Activated T-cell treated with anti-CD3 and anti-CD28 coated beads, Interleukin-2, amount 50 U/mL, for 24 hours (primary cell): ENCODE data around the gene COG2.

Experiments used
- DNase-seq: peaks from one replicate; pipeline ENCODE4 v3.0.0-alpha.2; 2020
- H3K27ac Mint-ChIP-seq: 2 replicates; pipeline ENCODE4 v1.8.0; 2020; ENCODE audit warnings: mild to moderate bottlenecking, mixed read lengths
- H3K27me3 Mint-ChIP-seq: 2 replicates; pipeline ENCODE4 v1.8.0; 2020; ENCODE audit warnings: mixed read lengths
- H3K36me3 Mint-ChIP-seq: 2 replicates; pipeline ENCODE4 v1.8.0; 2020; ENCODE audit warnings: low read depth, mixed read lengths
- H3K4me1 Mint-ChIP-seq: 2 replicates; pipeline ENCODE4 v1.8.0; 2020; ENCODE audit warnings: low read depth, mixed read lengths
- H3K4me3 Mint-ChIP-seq: 2 replicates; pipeline ENCODE4 v1.8.0; 2020; ENCODE audit warnings: mild to moderate bottlenecking, moderate library complexity, mixed read lengths
- H3K9me3 Mint-ChIP-seq: 2 replicates; pipeline ENCODE4 v1.8.0; 2020; ENCODE audit warnings: mixed read lengths

The COG2 gene

DNA sequence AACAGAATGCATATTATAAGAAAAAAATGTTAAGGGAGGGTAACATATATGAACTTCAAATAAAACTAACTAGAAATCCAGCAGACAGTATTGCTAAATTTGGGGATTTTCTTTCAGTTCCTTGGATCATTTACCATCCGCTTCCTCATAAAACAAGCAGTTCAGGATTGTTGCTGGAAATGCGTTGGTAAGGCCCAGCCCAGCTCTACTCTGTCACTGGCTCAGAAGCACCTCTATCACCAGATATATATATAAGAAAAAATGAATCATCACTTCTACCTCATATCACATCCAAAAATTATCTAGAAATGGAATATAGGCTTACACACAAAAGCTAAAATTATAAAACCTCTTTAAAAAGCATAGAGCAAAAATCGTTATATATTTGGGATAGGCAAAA is 28.2 kb upstream of the COG2 start:
- H3K36me3 Mint-ChIP-seq: no peaks in the 10 kb centered on the region
- no peaks in the 10 kb centered on the region for H3K4me1 Mint-ChIP-seq
- DNase-seq: no peak
- H3K27me3 Mint-ChIP-seq: peaks cover 43% of the 10 kb centered on the region
- H3K9me3 Mint-ChIP-seq: no peaks in the 10 kb centered on the region
- H3K27ac Mint-ChIP-seq: no peak overlapping the region
- no peak overlapping the region for H3K4me3 Mint-ChIP-seq

DNA sequence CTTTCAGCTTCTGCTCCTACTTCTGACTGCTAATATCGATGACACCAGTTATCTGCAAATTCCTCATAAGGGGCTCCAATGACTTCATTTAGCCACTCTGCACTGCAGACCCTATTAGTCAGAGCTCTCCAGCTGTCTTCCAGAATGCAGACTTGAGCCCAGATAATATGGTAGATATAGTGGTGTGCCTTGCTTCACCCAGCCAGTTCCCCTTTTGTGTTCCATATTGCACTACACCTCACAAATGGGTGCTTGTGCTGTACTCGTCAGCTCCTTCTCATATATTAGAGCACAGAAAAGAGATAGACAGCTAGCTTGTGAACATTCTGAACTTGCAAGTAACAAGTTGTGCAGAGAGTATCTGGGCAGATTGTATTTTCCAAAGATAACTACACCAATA is 23.7 kb upstream of the COG2 start:
- DNase-seq: no peak
- no peaks in the 10 kb centered on the region for H3K9me3 Mint-ChIP-seq
- no peaks in the 10 kb centered on the region for H3K36me3 Mint-ChIP-seq
- H3K27ac Mint-ChIP-seq: no peak overlapping the region
- no peak overlapping the region for H3K4me3 Mint-ChIP-seq
- no peaks in the 10 kb centered on the region for H3K4me1 Mint-ChIP-seq
- peaks cover 38% of the 10 kb centered on the region for H3K27me3 Mint-ChIP-seq

DNA sequence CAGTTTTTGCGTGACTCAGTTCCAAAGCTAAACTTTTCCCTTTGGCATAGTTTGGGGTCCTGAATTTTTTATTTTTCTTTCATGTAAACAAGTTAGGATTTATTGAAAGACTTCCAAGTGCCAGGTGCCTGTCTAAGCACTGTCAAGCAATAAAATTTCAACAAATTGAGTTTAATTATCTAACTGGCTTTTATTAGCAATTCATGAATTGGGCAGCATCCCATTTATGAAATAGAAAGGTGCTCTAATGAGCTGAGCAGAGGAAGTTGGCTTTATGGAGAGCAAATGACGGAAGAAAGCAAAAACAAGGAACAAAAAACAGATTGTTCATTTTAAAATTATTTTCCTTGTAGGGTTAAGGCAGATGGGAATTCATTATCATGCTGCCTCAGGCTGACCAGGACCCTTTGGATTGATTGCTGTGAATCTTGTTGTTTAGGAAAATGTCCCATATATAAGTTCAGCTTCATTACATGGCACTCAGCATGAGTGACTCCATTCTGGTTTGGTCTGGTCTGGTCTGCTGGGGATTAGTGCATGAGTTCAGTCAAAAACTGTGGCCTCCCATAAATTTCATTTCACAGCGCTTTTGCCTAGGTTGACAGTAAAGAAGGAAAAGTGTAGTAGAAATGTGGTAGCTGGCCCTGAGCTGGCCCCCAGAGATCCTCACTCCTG is 21.5 kb upstream of the COG2 start:
- Mint-ChIP-seq H3K9me3 (no peaks in the 10 kb centered on the region), H3K27ac (no peak overlapping the region), H3K4me1 (no peaks in the 10 kb centered on the region), H3K4me3 (no peak overlapping the region), H3K36me3 (no peaks in the 10 kb centered on the region), H3K27me3 (peaks cover 42% of the 10 kb centered on the region)
- DNase-seq: no peak

DNA sequence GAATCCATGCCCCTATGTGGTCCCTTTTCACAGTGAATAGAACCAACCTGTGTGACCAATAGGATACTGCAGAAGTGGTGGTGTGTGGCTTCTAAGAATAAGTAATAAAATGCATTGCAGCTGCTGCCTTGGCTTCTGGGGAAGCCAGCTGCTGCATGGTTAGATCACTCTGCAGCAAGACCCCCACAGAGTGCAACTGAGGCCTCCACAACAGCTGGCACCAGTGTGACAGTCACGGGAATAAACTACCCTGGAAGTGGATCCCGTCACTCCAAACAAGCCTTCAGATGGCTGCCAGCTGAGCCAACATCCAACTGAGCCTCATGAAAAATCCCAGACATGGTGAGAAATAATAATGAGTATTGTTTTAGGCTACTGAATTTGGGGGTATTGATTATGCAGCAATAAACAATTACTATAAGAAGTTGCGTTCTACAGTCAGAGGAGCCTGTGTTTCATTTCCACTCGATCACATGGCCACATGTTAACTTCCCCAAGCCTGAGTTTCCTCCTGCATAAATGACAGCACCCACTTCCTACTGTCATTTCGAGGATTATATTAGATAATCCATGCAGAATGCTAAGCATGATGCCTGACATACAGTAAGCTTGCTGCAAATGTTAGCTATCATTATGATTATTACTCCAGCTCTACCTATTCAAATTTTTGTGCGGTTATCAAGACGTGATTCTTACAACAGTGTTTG is 20.8 kb upstream of the COG2 start:
- DNase-seq: no peak
- H3K4me1 Mint-ChIP-seq: no peaks in the 10 kb centered on the region

DNA sequence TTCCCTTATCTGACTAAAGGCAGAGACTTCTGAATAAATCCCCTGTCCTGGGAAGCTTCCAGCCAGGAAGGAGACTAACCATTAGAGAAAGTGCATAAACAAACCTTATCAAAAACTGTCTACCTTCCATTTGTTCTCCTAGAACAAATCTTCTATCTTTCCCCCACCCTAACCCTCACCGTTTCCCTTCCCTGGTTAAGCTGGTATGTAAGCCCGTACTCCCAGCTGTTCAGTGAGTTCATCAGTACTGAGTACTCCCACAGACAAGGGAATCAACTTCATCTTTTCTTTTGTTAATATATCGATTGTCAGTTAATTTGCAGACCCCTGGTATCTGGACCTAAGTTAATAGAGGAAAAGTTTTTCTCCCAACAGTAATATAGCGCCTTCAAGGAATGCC is 20.1 kb upstream of the COG2 start:
- no peaks in the 10 kb centered on the region for H3K9me3 Mint-ChIP-seq
- no peaks in the 10 kb centered on the region for H3K36me3 Mint-ChIP-seq
- H3K4me3 Mint-ChIP-seq: no peak overlapping the region
- H3K27ac Mint-ChIP-seq: no peak overlapping the region
- DNase-seq: no peak
- no peaks in the 10 kb centered on the region for H3K4me1 Mint-ChIP-seq
- H3K27me3 Mint-ChIP-seq: peaks cover 36% of the 10 kb centered on the region

More for the DNA sequence above, 20.8 kb upstream of the COG2 start:
- Mint-ChIP-seq H3K27me3 (peaks cover 37% of the 10 kb centered on the region), H3K4me3 (no peak overlapping the region), H3K9me3 (no peaks in the 10 kb centered on the region), H3K27ac (no peak overlapping the region), H3K36me3 (no peaks in the 10 kb centered on the region)

DNA sequence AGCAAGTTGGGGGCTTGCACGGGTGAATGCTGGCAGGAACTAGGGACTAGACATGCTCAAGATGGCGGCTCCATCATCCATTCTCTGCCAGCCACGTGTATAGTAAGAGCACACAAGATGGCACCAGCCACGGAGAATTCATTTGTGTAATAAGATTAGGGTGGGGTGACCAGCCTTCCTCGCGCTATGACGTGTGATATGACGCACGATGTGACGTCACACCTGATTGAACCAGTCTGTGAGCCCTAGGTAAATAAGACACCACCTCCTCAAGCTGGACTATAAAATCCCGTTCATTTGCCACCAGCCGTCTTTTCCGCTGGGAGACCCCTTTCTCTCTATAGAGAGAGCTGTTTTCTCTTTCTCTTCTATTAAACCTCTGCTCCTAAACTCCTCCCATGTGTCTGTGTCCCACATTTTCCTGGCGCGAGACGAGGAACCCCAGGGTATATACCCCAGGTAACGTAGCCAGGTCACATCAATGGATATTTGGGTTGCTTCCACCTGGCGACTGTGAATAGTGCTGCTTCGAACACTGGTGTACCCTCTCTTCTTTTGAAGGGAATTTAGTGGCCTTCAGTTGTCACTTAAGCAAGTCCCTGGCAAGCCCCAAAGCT is 18.1 kb upstream of the COG2 start:
- H3K9me3 Mint-ChIP-seq: no peaks in the 10 kb centered on the region
- H3K4me3 Mint-ChIP-seq: no peak overlapping the region
- H3K4me1 Mint-ChIP-seq: no peaks in the 10 kb centered on the region
- peaks cover 23% of the 10 kb centered on the region for H3K27me3 Mint-ChIP-seq
- no peaks in the 10 kb centered on the region for H3K36me3 Mint-ChIP-seq
- DNase-seq: no peak
- no peak overlapping the region for H3K27ac Mint-ChIP-seq

DNA sequence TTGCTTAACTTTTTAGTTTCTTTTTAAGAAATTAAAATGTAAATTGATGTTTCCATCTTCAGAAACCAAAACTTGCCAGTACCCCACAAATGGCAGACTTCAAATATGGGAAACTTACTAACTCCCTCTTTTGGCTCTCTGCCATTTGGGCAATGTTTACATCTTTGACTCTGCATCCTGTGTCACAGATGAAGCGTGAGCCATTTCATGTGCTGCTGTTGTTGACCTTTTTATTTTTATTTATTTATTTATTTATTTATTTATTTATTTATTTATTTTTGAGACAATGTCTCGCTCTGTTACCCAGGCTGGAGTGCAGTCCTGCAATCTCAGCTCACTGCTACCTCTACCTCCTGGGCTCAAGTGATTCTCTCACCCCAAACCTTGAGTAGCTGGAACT is 16.0 kb upstream of the COG2 start:
- no peaks in the 10 kb centered on the region for H3K36me3 Mint-ChIP-seq
- no peaks in the 10 kb centered on the region for H3K4me1 Mint-ChIP-seq
- peaks cover 16% of the 10 kb centered on the region for H3K27me3 Mint-ChIP-seq
- no peak for DNase-seq
- no peak overlapping the region for H3K27ac Mint-ChIP-seq
- no peaks in the 10 kb centered on the region for H3K9me3 Mint-ChIP-seq
- no peak overlapping the region for H3K4me3 Mint-ChIP-seq

DNA sequence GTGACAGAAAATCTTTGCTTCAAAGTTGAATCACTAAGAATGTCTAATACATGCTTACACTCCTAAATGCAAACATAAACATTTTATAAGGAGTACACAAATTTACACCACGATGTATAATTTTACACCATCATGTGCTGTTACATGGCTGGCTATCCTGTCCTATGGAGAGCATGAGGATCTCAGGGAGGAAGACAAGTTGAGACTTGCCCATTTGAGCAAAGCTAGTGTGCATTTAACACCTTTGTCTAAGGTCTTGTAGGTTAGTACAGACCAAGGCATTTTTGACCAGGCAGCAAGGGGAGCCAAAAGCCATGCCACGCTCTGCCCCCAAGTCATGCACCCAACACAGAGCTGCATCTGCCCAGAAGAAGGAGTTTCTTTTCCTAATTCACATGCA is 14.5 kb upstream of the COG2 start:
- H3K4me3 Mint-ChIP-seq: no peak overlapping the region
- H3K9me3 Mint-ChIP-seq: no peaks in the 10 kb centered on the region
- no peak overlapping the region for H3K27ac Mint-ChIP-seq
- DNase-seq: no peak
- no peaks in the 10 kb centered on the region for H3K4me1 Mint-ChIP-seq
- no peaks in the 10 kb centered on the region for H3K36me3 Mint-ChIP-seq
- peaks cover 16% of the 10 kb centered on the region for H3K27me3 Mint-ChIP-seq

DNA sequence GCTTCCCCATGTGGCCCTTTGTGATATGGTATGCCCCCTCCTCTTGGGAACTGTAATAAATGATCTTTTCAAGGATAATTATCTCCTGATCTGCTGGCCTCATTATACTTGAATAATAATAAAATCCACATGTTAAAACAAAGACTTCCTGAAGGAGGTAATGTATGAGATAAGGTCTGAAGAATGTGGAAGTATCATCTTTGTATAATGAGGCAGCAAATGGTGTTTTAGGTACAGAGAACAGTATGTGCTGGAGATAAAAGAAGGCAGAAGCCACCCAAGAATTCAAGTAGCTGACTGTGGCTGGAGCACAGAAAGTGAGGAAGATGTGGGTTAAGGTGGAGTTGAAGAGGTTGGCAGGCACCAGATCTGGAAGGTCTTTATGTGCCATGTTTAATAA is 12.8 kb upstream of the COG2 start:
- Mint-ChIP-seq H3K27me3 (peaks cover 12% of the 10 kb centered on the region), H3K4me3 (no peak overlapping the region), H3K27ac (no peak overlapping the region), H3K9me3 (no peaks in the 10 kb centered on the region), H3K4me1 (no peaks in the 10 kb centered on the region), H3K36me3 (no peaks in the 10 kb centered on the region)
- DNase-seq: no peak

DNA sequence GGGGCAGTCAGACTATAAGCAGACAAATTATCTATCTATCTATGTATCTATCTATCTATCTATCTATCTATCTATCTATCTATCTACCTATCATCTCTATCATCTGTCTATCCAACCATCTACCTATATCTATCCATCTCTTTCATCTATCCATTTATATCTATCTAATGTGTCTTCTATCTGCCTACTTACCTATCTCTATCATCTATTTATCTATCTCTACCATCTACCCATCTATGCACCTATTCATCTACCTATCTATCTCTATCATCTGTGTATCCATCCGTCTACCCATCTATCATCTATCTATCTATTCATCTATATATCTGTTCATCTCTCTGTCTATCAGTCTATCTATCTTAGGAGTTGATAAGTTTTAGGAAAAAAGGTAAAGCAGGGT is 10.8 kb upstream of the COG2 start:
- peaks cover 2% of the 10 kb centered on the region for H3K4me1 Mint-ChIP-seq

DNA sequence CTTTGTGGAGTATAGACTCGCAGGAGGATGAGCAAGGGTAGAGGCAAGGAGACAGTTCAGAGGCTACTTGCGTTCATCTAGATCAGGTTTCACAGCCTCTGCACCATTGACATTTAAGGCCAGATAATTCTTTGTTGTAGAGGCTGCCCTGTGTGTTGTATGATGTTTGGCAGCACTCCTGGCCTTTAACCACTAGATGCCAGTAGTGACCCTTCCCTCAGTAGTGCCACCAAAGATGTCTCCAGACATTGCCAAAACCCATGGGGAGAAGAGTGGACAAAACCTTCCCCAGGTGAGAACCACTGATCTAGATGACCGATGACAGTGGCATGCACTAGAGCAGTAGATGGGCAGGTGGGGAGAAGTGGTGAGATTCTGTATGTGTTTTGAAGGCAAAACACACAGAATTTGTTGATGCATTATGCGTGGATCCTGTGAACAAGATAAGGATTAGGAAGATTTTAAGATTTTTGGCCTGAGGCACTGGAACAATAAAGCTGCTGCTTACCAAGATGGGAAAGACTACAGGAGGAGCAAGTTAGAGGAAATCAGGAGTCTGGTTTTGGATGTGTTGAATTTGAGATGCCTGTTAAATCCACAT is 9.9 kb upstream of the COG2 start:
- no peak overlapping the region for H3K4me3 Mint-ChIP-seq
- no peak overlapping the region for H3K27ac Mint-ChIP-seq
- H3K4me1 Mint-ChIP-seq: peaks cover 11% of the 10 kb centered on the region
- no peak for DNase-seq
- H3K27me3 Mint-ChIP-seq: peaks cover 14% of the 10 kb centered on the region
- no peaks in the 10 kb centered on the region for H3K36me3 Mint-ChIP-seq
- H3K9me3 Mint-ChIP-seq: no peaks in the 10 kb centered on the region

More for the DNA sequence above, 10.8 kb upstream of the COG2 start:
- Mint-ChIP-seq H3K27me3 (peaks cover 10% of the 10 kb centered on the region), H3K4me3 (no peak overlapping the region), H3K36me3 (no peaks in the 10 kb centered on the region), H3K9me3 (no peaks in the 10 kb centered on the region), H3K27ac (no peak overlapping the region)
- DNase-seq: no peak

DNA sequence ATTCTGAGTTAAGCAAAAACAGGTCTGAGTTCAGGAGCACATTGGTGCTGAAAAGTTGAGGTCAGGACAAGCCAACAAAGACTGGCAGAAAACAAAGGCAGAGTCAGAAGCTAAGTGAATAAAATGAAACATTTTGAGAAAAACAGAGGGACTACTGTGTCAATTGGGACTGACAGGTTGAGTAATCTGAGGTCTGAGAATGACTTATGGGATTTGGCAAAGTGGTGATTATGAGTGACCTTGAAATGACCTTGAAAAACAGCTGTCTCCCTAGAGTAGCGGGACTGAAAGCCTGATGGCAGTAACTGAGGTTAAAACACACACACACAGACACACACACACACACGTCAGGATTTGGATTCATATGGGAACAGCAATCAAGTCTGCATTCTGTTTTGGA is 8.8 kb upstream of the COG2 start:
- H3K4me1 Mint-ChIP-seq: peaks cover 15% of the 10 kb centered on the region
- H3K9me3 Mint-ChIP-seq: no peaks in the 10 kb centered on the region
- H3K27me3 Mint-ChIP-seq: peaks cover 18% of the 10 kb centered on the region
- H3K27ac Mint-ChIP-seq: no peak overlapping the region
- H3K4me3 Mint-ChIP-seq: no peak overlapping the region
- no peak for DNase-seq
- H3K36me3 Mint-ChIP-seq: no peaks in the 10 kb centered on the region

DNA sequence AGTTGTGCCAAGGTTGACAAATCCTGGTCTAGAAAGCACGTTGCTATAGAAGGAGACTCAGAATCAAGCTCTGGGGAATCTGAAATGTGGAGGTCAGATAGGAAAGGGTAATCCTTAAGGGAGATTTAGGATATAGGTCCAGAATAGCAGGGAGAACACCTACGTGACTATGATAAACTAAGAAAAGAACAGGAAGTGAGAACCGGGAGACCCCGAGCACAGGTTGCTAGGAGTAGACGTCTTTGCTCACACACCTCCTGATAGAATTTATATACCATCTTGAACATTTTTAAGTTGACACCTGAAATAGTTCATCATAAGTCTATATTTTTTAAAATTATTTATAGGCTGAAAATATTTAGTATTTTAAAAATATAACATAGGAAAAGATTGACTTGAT is 7.9 kb upstream of the COG2 start:
- no peaks in the 10 kb centered on the region for H3K9me3 Mint-ChIP-seq
- no peaks in the 10 kb centered on the region for H3K36me3 Mint-ChIP-seq
- H3K27ac Mint-ChIP-seq: no peak overlapping the region
- H3K4me1 Mint-ChIP-seq: peaks cover 15% of the 10 kb centered on the region
- DNase-seq: no peak
- peaks cover 18% of the 10 kb centered on the region for H3K27me3 Mint-ChIP-seq
- H3K4me3 Mint-ChIP-seq: no peak overlapping the region

DNA sequence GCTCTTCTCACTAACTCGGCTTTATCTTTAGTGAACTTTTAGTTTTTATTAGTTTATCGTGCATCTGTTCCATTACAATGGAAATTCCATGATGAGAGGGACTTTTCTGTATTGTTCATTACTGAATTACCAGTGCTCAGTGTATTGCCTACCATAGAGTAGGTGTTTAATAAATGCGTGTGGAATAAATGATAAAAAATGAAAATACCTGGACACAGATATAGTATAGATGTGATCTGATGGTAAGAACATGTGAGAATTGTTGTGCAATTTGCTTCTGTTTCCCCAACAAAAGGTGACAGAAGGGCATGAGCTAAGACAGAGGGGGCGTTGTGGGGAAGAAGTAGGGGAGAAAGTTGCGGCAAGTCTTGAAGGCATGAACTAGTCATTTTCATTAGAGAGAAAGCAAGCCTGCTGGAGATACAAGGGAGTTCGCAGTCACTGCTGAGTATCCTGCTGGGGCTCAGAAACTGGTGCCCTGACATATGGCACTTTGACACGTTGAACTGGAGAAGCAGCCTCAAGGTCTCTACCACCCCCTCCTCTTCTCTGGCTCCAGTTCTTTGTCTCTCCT is 5.6 kb upstream of the COG2 start:
- Mint-ChIP-seq H3K27ac (no peak overlapping the region), H3K9me3 (no peaks in the 10 kb centered on the region), H3K36me3 (no peaks in the 10 kb centered on the region), H3K4me1 (peaks cover 22% of the 10 kb centered on the region), H3K27me3 (peaks cover 21% of the 10 kb centered on the region), H3K4me3 (no peak overlapping the region)
- no peak for DNase-seq
